SK-N-SH (cell line): Measurements from ENCODE around the gene TEX12. TPM values are rescaled to one million over a fixed set of nuclear protein-coding genes. Genes with fewer than 3 reads are reported as not detected.

Experiments used
- CTCF ChIA-PET: fragments of 300-600, 350-600 bp; formaldehyde crosslinking; extraction: SDS; loops from one replicate; lab custom pipeline; 2021; lab: Yijun Ruan, JAX
- POLR2A ChIA-PET: fragments of 350-600 bp; sonication (Branson Sonifier 250); formaldehyde crosslinking; extraction: SDS; loops from one replicate; lab custom pipeline; 2020; ENCODE audit warnings: antibody characterized with exemption, inconsistent platforms; lab: Yijun Ruan, JAX
- DNase-seq: peaks from one replicate; pipeline ENCODE4 v3.0.0; 2012
- H2AFZ ChIP-seq: fragments of 200-600 bp; sonication (generic); 2 replicates; pipeline ENCODE4 v1.8.1; 2016; ENCODE audit warnings: antibody characterized with exemption, mild to moderate bottlenecking, low read depth
- H3F3A ChIP-seq: fragments of 200-600 bp; sonication (generic); replicated peaks from 2 replicates; pipeline ENCODE3; 2016; ENCODE audit warnings: antibody characterized with exemption, mild to moderate bottlenecking; ENCODE audit not compliant: insufficient read depth
- H3K27ac ChIP-seq, 2 experiments: fragments of 200-500 bp in 1 of 2; fragments of 200-600 bp in 1 of 2; sonication (Bioruptor generic) in 1 of 2; sonication (generic), shearing (Covaris generic) in 1 of 2; 2 replicates each; pipeline versions ENCODE4 v1.5.1 to v1.6.1; 2014 to 2016; ENCODE audit warnings: low read depth in 2 of 2, inconsistent platforms in 1 of 2, low read length in 1 of 2, mild to moderate bottlenecking in 1 of 2, mixed read lengths in 1 of 2
- H3K27me3 ChIP-seq: fragments of 200-600 bp; sonication (generic), shearing (Covaris generic); 2 replicates; pipeline ENCODE4 v1.6.1; 2016; ENCODE audit warnings: mixed run types; ENCODE audit not compliant: insufficient read depth
- H3K36me3 ChIP-seq, 2 experiments: fragments of 200-500 bp in 1 of 2; fragments of 200-600 bp in 1 of 2; sonication (Bioruptor generic) in 1 of 2; sonication (generic) in 1 of 2; replicated peaks in 1 of 2; 2 replicates each; pipeline versions ENCODE3 to v1.5.1; 2014 to 2016; ENCODE audit warnings: low read length in 1 of 2, mild to moderate bottlenecking in 1 of 2; ENCODE audit not compliant: insufficient read depth in 2 of 2, control insufficient read depth in 1 of 2
- H3K4me1 ChIP-seq, 2 experiments: fragments of 200-500 bp in 1 of 2; fragments of 200-600 bp in 1 of 2; sonication (Bioruptor generic) in 1 of 2; sonication (generic), shearing (Covaris generic) in 1 of 2; 2 replicates each; pipeline versions ENCODE4 v1.5.1 to v1.6.1; 2014 to 2016; ENCODE audit warnings: low read depth in 1 of 2, low read length in 1 of 2, mixed run types in 1 of 2; ENCODE audit not compliant: insufficient read depth in 2 of 2, control insufficient read depth in 1 of 2
- H3K4me2 ChIP-seq: fragments of 200-600 bp; sonication (generic), shearing (Covaris generic); 2 replicates; pipeline ENCODE4 v1.6.1; 2017; ENCODE audit warnings: mixed run types
- H3K4me3 ChIP-seq, 2 experiments: fragments of 200-500 bp in 1 of 2; fragments of 200-600 bp in 1 of 2; sonication (Bioruptor generic) in 1 of 2; sonication (generic), shearing (Covaris generic) in 1 of 2; 2 replicates each; pipeline versions ENCODE4 v1.5.1 to v1.8.1; 2014 to 2016; ENCODE audit warnings: low read depth in 2 of 2, inconsistent platforms in 1 of 2, low read length in 1 of 2, mild to moderate bottlenecking in 1 of 2, mixed read lengths in 1 of 2, moderate library complexity in 1 of 2
- H3K79me2 ChIP-seq: fragments of 200-600 bp; sonication (generic); 2 replicates; pipeline ENCODE4 v1.8.1; 2017; ENCODE audit warnings: mild to moderate bottlenecking; ENCODE audit not compliant: insufficient read depth
- H3K9ac ChIP-seq: fragments of 200-600 bp; sonication (generic); 2 replicates; pipeline ENCODE4 v1.6.1; 2017; ENCODE audit warnings: mixed run types
- H3K9me2 ChIP-seq: fragments of 200-600 bp; sonication (generic); 2 replicates; pipeline ENCODE4 v1.6.1; 2017; ENCODE audit warnings: mixed run types
- H3K9me3 ChIP-seq: fragments of 200-600 bp; sonication (generic); 2 replicates; pipeline ENCODE4 v1.6.1; 2017; ENCODE audit warnings: mixed run types, mild to moderate bottlenecking, moderate library complexity
- H4K20me1 ChIP-seq: fragments of 200-600 bp; sonication (generic); 2 replicates; pipeline ENCODE4 v1.6.1; 2017; ENCODE audit warnings: mild to moderate bottlenecking, mixed run types; ENCODE audit not compliant: insufficient read depth
- CHD2 ChIP-seq: fragments of 150-350 bp; IDR thresholded peaks from 2 replicates; pipeline ENCODE4 v1.6.1; 2018; ENCODE audit warnings: low read length; ENCODE audit not compliant: partially characterized antibody
- CTCF ChIP-seq: fragments of 200-600 bp; sonication (generic); IDR thresholded peaks from 2 replicates; pipeline ENCODE4 v1.6.1; 2017; ENCODE audit warnings: antibody characterized with exemption, mild to moderate bottlenecking, moderate library complexity
- ELF1 ChIP-seq: IDR thresholded peaks from 2 replicates; pipeline ENCODE4 v1.4.0; 2012
- EP300 ChIP-seq, 2 experiments: IDR thresholded peaks; 2 replicates each; pipeline versions ENCODE4 v1.4.0 to v1.6.1; 2012; ENCODE audit warnings: borderline replicate concordance in 1 of 2, low read depth in 1 of 2, low read length in 1 of 2
- EZH2phosphoT487 ChIP-seq: fragments of 200-600 bp; sonication (generic); IDR thresholded peaks from 2 replicates; pipeline ENCODE4 v1.6.1; 2017; ENCODE audit warnings: low read depth, mixed run types, mild to moderate bottlenecking, antibody characterized with exemption, moderate library complexity, borderline replicate concordance
- FOSL2 ChIP-seq: IDR thresholded peaks from 2 replicates; pipeline ENCODE4 v1.4.0; 2012; ENCODE audit warnings: low read depth, mild to moderate bottlenecking, moderate library complexity, borderline replicate concordance
- FOXM1 ChIP-seq: IDR thresholded peaks from 2 replicates; pipeline ENCODE4 v1.4.0; 2012; ENCODE audit warnings: low read depth, mild to moderate bottlenecking
- GATA2 ChIP-seq: sonication (generic); formaldehyde crosslinking; IDR thresholded peaks from 2 replicates; pipeline ENCODE4 v1.5.0; 2020; ENCODE audit warnings: mild to moderate bottlenecking, missing genetic modification reagents
- JUND ChIP-seq: IDR thresholded peaks from 2 replicates; pipeline ENCODE4 v1.4.0; 2012
- MEF2A ChIP-seq: IDR thresholded peaks from 2 replicates; pipeline ENCODE4 v1.4.0; 2012; ENCODE audit warnings: low read depth, borderline replicate concordance
- MXI1 ChIP-seq: IDR thresholded peaks from 2 replicates; pipeline ENCODE4 v1.6.1; 2012; ENCODE audit warnings: mild to moderate bottlenecking, low read depth, low read length, improper control_type of control experiment
- NFIC ChIP-seq: IDR thresholded peaks from 2 replicates; pipeline ENCODE4 v1.4.0; 2012; ENCODE audit warnings: borderline replicate concordance
- NRF1 ChIP-seq: IDR thresholded peaks from 2 replicates; pipeline ENCODE4 v1.6.1; 2012; ENCODE audit warnings: low read depth, mild to moderate bottlenecking, low read length
- PBX3 ChIP-seq: IDR thresholded peaks from 2 replicates; pipeline ENCODE4; 2012
- POLR2AphosphoS5 ChIP-seq: IDR thresholded peaks from 2 replicates; pipeline ENCODE4 v1.6.1; 2012; ENCODE audit warnings: low read depth, low read length
- RAD21 ChIP-seq: IDR thresholded peaks from 2 replicates; pipeline ENCODE4 v1.6.1; 2012; ENCODE audit warnings: mild to moderate bottlenecking, low read length
- RXRA ChIP-seq: IDR thresholded peaks from 2 replicates; pipeline ENCODE4 v1.4.0; 2012; ENCODE audit warnings: low read depth, mild to moderate bottlenecking, borderline replicate concordance
- SIN3A ChIP-seq: IDR thresholded peaks from 2 replicates; pipeline ENCODE4 v1.6.1; 2012; ENCODE audit warnings: low read depth, mild to moderate bottlenecking, low read length, moderate library complexity, borderline replicate concordance
- SMC3 ChIP-seq: IDR thresholded peaks from 2 replicates; pipeline ENCODE4 v1.6.1; 2012; ENCODE audit warnings: low read depth, low read length, improper control_type of control experiment
- TCF12 ChIP-seq: IDR thresholded peaks from 2 replicates; pipeline ENCODE4 v1.4.0; 2012
- TEAD4 ChIP-seq: IDR thresholded peaks from 2 replicates; pipeline ENCODE4 v1.4.0; 2012; ENCODE audit warnings: mild to moderate bottlenecking, borderline replicate concordance; ENCODE audit not compliant: insufficient read depth
- USF1 ChIP-seq: IDR thresholded peaks from 2 replicates; pipeline ENCODE4 v1.4.0; 2012; ENCODE audit warnings: low read depth, borderline replicate concordance
- ZBTB33 ChIP-seq: IDR thresholded peaks from 2 replicates; pipeline ENCODE4 v1.4.0; 2012; ENCODE audit warnings: low read depth, borderline replicate concordance
- WGBS: methylation state at CpG from one replicate; pipeline ENCODE4 v1.1.6; 2017; ENCODE audit warnings: low lambda C conversion rate; 5-methylcytosine and 5-hydroxymethylcytosine counted together
- polyA plus RNA-seq, 3 experiments: library from polyadenylated mRNA; depleted of rRNA; stranded (reverse); fragments of >200 nt; gene quantifications; 2 replicates each; pipeline ENCODE4 v1.2.3, GENCODE V29; 2012

TEX12 gene
- polyA plus RNA-seq, 1 of the 3 experiments (the other 2 are of a cell fraction), result not detected

- ChIA-PET POLR2A (no interaction called here), CTCF (interaction anchor here (0.6 to 3.6 kb wide), 34 partner anchors 9 to 1022 kb away, joined by 3 to 30 read pairs (median 4); partner anchors contain the start of gene TEX12)
- H3K27ac ChIP-seq, result peak within 1 kb of the TSS; percentile 17 to 72; a peak in 3 of 4 replicates
- WGBS, result 2% methylated on average over 10 of the region's 11 CpGs
- H3K36me3 ChIP-seq, result no peaks in the 10 kb centered on the region
- peak within 1 kb of the TSS; percentile 50 for H3K9ac ChIP-seq
- H3K4me1 ChIP-seq, result peaks cover 6 to 10% of the 10 kb centered on the region in 2 experiments; a peak in 3 of 4 replicates
- no peaks in the 10 kb centered on the region for H4K20me1 ChIP-seq
- H3K27me3 ChIP-seq, result no peaks in the 10 kb centered on the region
- peak within 1 kb of the TSS; percentile 45 to 50 for H3K4me3 ChIP-seq
- peak; percentile 79 for DNase-seq
- H2AFZ ChIP-seq, result peak within 1 kb of the TSS; percentile 33
- no peaks in the 10 kb centered on the region for H3K9me3 ChIP-seq
- peak within 1 kb of the TSS; percentile 55 for H3K4me2 ChIP-seq
- TF ChIP-seq ZBTB33 (no peak), TCF12 (no peak), FOSL2 (no peak), GATA2 (CRISPR knock-in tag) (no peak), FOXM1 (no peak), NFIC (no peak), SIN3A (no peak), RXRA (no peak; the same call in 1 of the 2 replicates), NRF1 (no peak), ELF1 (no peak), POLR2AphosphoS5 (no peak), USF1 (no peak), TEAD4 (no peak), EZH2phosphoT487 (no peak), PBX3 (no peak), CHD2 (no peak), SMC3 (peak; percentile 65), JUND (no peak), RAD21 (peak; percentile 76), MEF2A (no peak), EP300 (IDR thresholded peaks at IDR 0.05; ENCODE audit: borderline replicate concordance in 1 of 2, low read depth in 1 of 2, low read length in 1 of 2) (0 out of 4 replicates have a peak, but pooled peaks of 1 of the 2 experiments have one; percentile 20), MXI1 (peak; percentile 70; the same call in 1 of the 2 replicates), CTCF (peak; percentile 99)
- H3K9me2 ChIP-seq, result no peaks in the 10 kb centered on the region
- no peaks in the 10 kb centered on the region for H3K79me2 ChIP-seq
- no peaks in the 10 kb centered on the region for H3F3A ChIP-seq
Observed at GRCh38 chr11:112174789-112175598, 7.8 kb downstream of the TEX12 start, which contains the start of gene BCO2. TSS of gene BCO2 (plus strand) at chr11:112175512. CDS start at chr11:112175602, 90 bp downstream.
